Hepatocyte (in vitro differentiated cells): ENCODE data around the gene GPRC5D. TPM values are rescaled to one million over a fixed set of nuclear protein-coding genes. Genes with fewer than 3 reads are reported as not detected.

Experiments
- DNase-seq: peaks from one replicate; pipeline ENCODE4 v3.0.0-alpha.2; 2016; ENCODE audit warnings: low spot score
- H2AFZ ChIP-seq: fragments of 200-600 bp; sonication (generic); 2 replicates; pipeline ENCODE4 v1.6.0; 2016; ENCODE audit warnings: antibody characterized with exemption, mild to moderate bottlenecking
- H3K27ac ChIP-seq: fragments of 200-600 bp; sonication (generic); 2 replicates; pipeline ENCODE4 v1.5.1; 2016; ENCODE audit warnings: mild to moderate bottlenecking
- H3K27me3 ChIP-seq: fragments of 200-600 bp; sonication (generic); 2 replicates; pipeline ENCODE4 v1.6.1; 2016
- H3K36me3 ChIP-seq: fragments of 200-600 bp; sonication (generic); replicated peaks from 2 replicates; pipeline ENCODE4 v1.5.1; 2016; ENCODE audit warnings: low read depth; ENCODE audit not compliant: insufficient read depth
- H3K4me1 ChIP-seq: fragments of 200-600 bp; sonication (generic); 2 replicates; pipeline ENCODE4 v1.5.1; 2016; ENCODE audit warnings: mild to moderate bottlenecking, moderate library complexity; ENCODE audit not compliant: insufficient read depth
- H3K4me2 ChIP-seq: fragments of 200-600 bp; sonication (generic); 2 replicates; pipeline ENCODE4 v1.6.0; 2016
- H3K4me3 ChIP-seq: fragments of 200-600 bp; sonication (generic); 2 replicates; pipeline ENCODE4 v1.5.1; 2016; ENCODE audit warnings: mild to moderate bottlenecking
- H3K79me2 ChIP-seq: fragments of 200-600 bp; sonication (generic); 2 replicates; pipeline ENCODE4 v1.6.0; 2017; ENCODE audit warnings: mild to moderate bottlenecking
- H3K9me2 ChIP-seq: fragments of 200-600 bp; sonication (generic); replicated peaks from 2 replicates; pipeline ENCODE4 v1.6.0; 2017; ENCODE audit warnings: mild to moderate bottlenecking; ENCODE audit not compliant: insufficient read depth
- H3K9me3 ChIP-seq: fragments of 200-600 bp; sonication (generic); 2 replicates; pipeline ENCODE4 v1.5.1; 2016; ENCODE audit warnings: low read depth, mild to moderate bottlenecking
- H4K20me1 ChIP-seq: fragments of 200-600 bp; sonication (generic); 2 replicates; pipeline ENCODE4 v1.6.0; 2016; ENCODE audit warnings: mild to moderate bottlenecking; ENCODE audit not compliant: insufficient read depth, poor library complexity, severe bottlenecking
- CTCF ChIP-seq: fragments of 200-600 bp; sonication (generic); IDR thresholded peaks from 2 replicates; pipeline ENCODE4 v1.5.1; 2016; ENCODE audit warnings: antibody characterized with exemption, mild to moderate bottlenecking; ENCODE audit not compliant: poor library complexity
- EZH2 ChIP-seq: fragments of 200-600 bp; sonication (generic); IDR thresholded peaks from 2 replicates; pipeline ENCODE4 v1.6.1; 2016; ENCODE audit warnings: antibody characterized with exemption, mild to moderate bottlenecking, borderline replicate concordance
- EZH2phosphoT487 ChIP-seq: fragments of 200-600 bp; sonication (generic); IDR thresholded peaks from one replicate; pipeline ENCODE4 v1.6.1; 2018; ENCODE audit warnings: antibody characterized with exemption, mild to moderate bottlenecking, low read depth, moderate library complexity; ENCODE audit not compliant: unreplicated experiment, severe bottlenecking
- WGBS: methylation state at CpG from one replicate; pipeline ENCODE4 v1.1.6; 2016; ENCODE audit warnings: low lambda C conversion rate; ENCODE audit errors: missing lambda C conversion rate; 5-methylcytosine and 5-hydroxymethylcytosine counted together
- polyA plus RNA-seq: library from polyadenylated mRNA; unstranded; fragments of >200 nt; fragmentation: Nextera tagmentation; extraction: Ambion mirVana; gene quantifications from 2 replicates; pipeline ENCODE4 v1.2.1, GENCODE V29; 2016
- total RNA-seq: library from RNA; depleted of rRNA; stranded (reverse); fragments of >200 nt; gene quantifications from 2 replicates; pipeline ENCODE4 v1.2.3, GENCODE V29; 2014

The GPRC5D gene
- total and polyA plus RNA-seq, 2 experiments from 2014 or later, result not detected

- H3K9me2 ChIP-seq, result no peaks in the 10 kb centered on the region
- no peak for DNase-seq
- no peaks in the 10 kb centered on the region for H3K9me3 ChIP-seq
- H3K36me3 ChIP-seq, result no peaks in the 10 kb centered on the region
- H3K79me2 ChIP-seq, result no peaks in the 10 kb centered on the region
- H4K20me1 ChIP-seq, result no peaks in the 10 kb centered on the region
- H3K4me1 ChIP-seq, result no peaks in the 10 kb centered on the region
- no peak overlapping the region for H3K4me2 ChIP-seq
- no peak overlapping the region for H3K27ac ChIP-seq
- no peaks in the 10 kb centered on the region for H3K27me3 ChIP-seq
- H2AFZ ChIP-seq, result no peak overlapping the region
- H3K4me3 ChIP-seq, result no peak overlapping the region
- WGBS, result 87% methylated on average over 18 of the region's 18 CpGs
- no peak for TF ChIP-seq EZH2phosphoT487
- no peak for TF ChIP-seq EZH2
- TF ChIP-seq CTCF, result no peak
Observed at GRCh38 chr12:12926571-12927071, 25.3 kb downstream of the GPRC5D start.

- Histone ChIP-seq H3K9me2 (no peaks in the 10 kb centered on the region), H3K27me3 (no peaks in the 10 kb centered on the region), H3K4me3 (no peak overlapping the region), H4K20me1 (no peaks in the 10 kb centered on the region), H3K79me2 (no peaks in the 10 kb centered on the region), H3K27ac (no peak overlapping the region), H3K9me3 (no peaks in the 10 kb centered on the region), H2AFZ (no peak overlapping the region), H3K4me2 (no peak overlapping the region), H3K4me1 (no peaks in the 10 kb centered on the region), H3K36me3 (no peaks in the 10 kb centered on the region)
- DNase-seq, result no peak
- WGBS, result 46% methylated on average over 1 of the region's 1 CpG
- TF ChIP-seq CTCF (no peak), EZH2phosphoT487 (no peak)
Observed at GRCh38 chr12:12925388-12925787, 26.6 kb downstream of the GPRC5D start.

GRCh38 chr12:12924169-12924568 is 27.8 kb downstream of the GPRC5D start:
- Histone ChIP-seq H3K4me1 (no peaks in the 10 kb centered on the region), H3K79me2 (no peaks in the 10 kb centered on the region), H3K9me2 (no peaks in the 10 kb centered on the region), H4K20me1 (no peaks in the 10 kb centered on the region), H3K27me3 (no peaks in the 10 kb centered on the region), H2AFZ (no peak overlapping the region), H3K36me3 (no peaks in the 10 kb centered on the region), H3K4me3 (no peak overlapping the region), H3K9me3 (no peaks in the 10 kb centered on the region), H3K27ac (no peak overlapping the region), H3K4me2 (no peak overlapping the region)
- WGBS, result 82% methylated on average over 4 of the region's 4 CpGs
- TF ChIP-seq EZH2, result no peak
- TF ChIP-seq CTCF, result no peak
- TF ChIP-seq EZH2phosphoT487, result no peak
- no peak for DNase-seq

GRCh38 chr12:12922978-12923377 is 29.0 kb downstream of the GPRC5D start:
- no peak overlapping the region for H3K4me3 ChIP-seq
- no peak overlapping the region for H3K4me2 ChIP-seq
- H3K9me3 ChIP-seq, result no peaks in the 10 kb centered on the region
- TF ChIP-seq EZH2phosphoT487 (no peak), CTCF (no peak), EZH2 (no peak)
- 94% methylated on average over 7 of the region's 7 CpGs for WGBS
- H2AFZ ChIP-seq, result no peak overlapping the region
- H3K36me3 ChIP-seq, result no peaks in the 10 kb centered on the region
- no peaks in the 10 kb centered on the region for H3K4me1 ChIP-seq
- no peak overlapping the region for H3K27ac ChIP-seq
- DNase-seq, result no peak
- H3K27me3 ChIP-seq, result no peaks in the 10 kb centered on the region
- H3K9me2 ChIP-seq, result no peaks in the 10 kb centered on the region
- no peaks in the 10 kb centered on the region for H3K79me2 ChIP-seq
- H4K20me1 ChIP-seq, result no peaks in the 10 kb centered on the region
